Measurements from ENCODE around the gene SPRED3. TPM values are rescaled to one million over a fixed set of nuclear protein-coding genes. Genes with fewer than 3 reads are reported as not detected.

The SPRED3 gene
- total and polyA plus RNA-seq, 2 donors (not counting 1 experiment from before 2014, with no cell fraction given), result 1.1 to 1.7 TPM

GRCh38 chr19:38402967-38403674, 14.6 kb downstream of the SPRED3 start, which contains the start of gene FAM98C:
Gene FAM98C, plus strand, starts transcription at chr19:38403093. Its CDS starts 61 bp downstream, at chr19:38403154.
- Histone ChIP-seq H2AFZ (ENCODE audit: insufficient read depth, low read depth, low read length, poor library complexity, severe bottlenecking) (peak within 1 kb of the TSS; percentile 99), H3K27ac (ENCODE audit: low read length in 2 of 2) (peak within 1 kb of the TSS; percentile 61 to 79), H3K9me3 (ENCODE audit: control extremely low read depth in 1 of 3, control insufficient read depth in 2 of 3, insufficient read depth in 1 of 3, low read length in 2 of 3) (peaks cover 0 to 3% (median 0%) of the 10 kb centered on the region in 3 donors), H3K79me2 (ENCODE audit: control insufficient read depth, insufficient read depth, low read length) (peaks cover 11% of the 10 kb centered on the region), H3K4me2 (replicated peaks; ENCODE audit: low read depth, low read length, poor library complexity, severe bottlenecking) (peak within 1 kb of the TSS; percentile 96), H3K36me3 (replicated peaks in 1 of 2; ENCODE audit: control extremely low read depth in 1 of 2, control insufficient read depth in 1 of 2, extremely low read depth in 1 of 2, insufficient read depth in 2 of 2, low read length in 1 of 2) (peaks cover 2 to 22% of the 10 kb centered on the region in 2 experiments), H3K4me1 (ENCODE audit: control insufficient read depth in 2 of 2, insufficient read depth in 2 of 2, low read length in 2 of 2) (peaks cover 5 to 14% of the 10 kb centered on the region in 2 donors), H3K9ac (ENCODE audit: low read length) (peak within 1 kb of the TSS; percentile 91), H3K4me3 (ENCODE audit: control extremely low read depth in 1 of 5, extremely low read depth in 1 of 5, insufficient read depth in 1 of 5, low read depth in 2 of 5, low read length in 4 of 5) (peak within 1 kb of the TSS; percentile 41 to 85 (median 75)), H3K27me3 (replicated peaks in 1 of 4; ENCODE audit: control extremely low read depth in 1 of 4, control insufficient read depth in 3 of 4, insufficient read depth in 4 of 4, low read length in 3 of 4) (peaks cover 0 to 20% (median 7%) of the 10 kb centered on the region in 4 experiments), H4K20me1 (ENCODE audit: control insufficient read depth, insufficient read depth, low read length, poor library complexity, severe bottlenecking) (no peaks in the 10 kb centered on the region)
- peaks cover 18% of the 10 kb centered on the region for H3K27me3 Mint-ChIP-seq
- ChIA-PET CTCF (interaction anchor here (0.6 to 5.0 kb wide), 57 partner anchors 9 to 1970 kb away, joined by 3 to 90 read pairs (median 5); partner anchors contain the start of genes ACTN4, ECH1, EIF3K and GGN), POLR2A (interaction anchor here (0.6 to 2.3 kb wide), 13 partner anchors 8 to 527 kb away, joined by 3 to 10 read pairs (median 3); partner anchors contain the start of genes EIF3K, GGN, MAP4K1 and PSMD8)
- H3K9me3 Mint-ChIP-seq (ENCODE audit: insufficient read depth), result no peaks in the 10 kb centered on the region
- intact Hi-C loops (cut with micrococcal nuclease), result loop anchor here (1.0 to 5.0 kb wide), 12 partner anchors 16 to 924 kb away; partner anchors contain the start of genes ACTN4, EIF3K, MRPS12 and NFKBIB
- H3K4me3 Mint-ChIP-seq, result peak within 1 kb of the TSS; percentile 94
- peak within 1 kb of the TSS; percentile 94 for H3K27ac Mint-ChIP-seq
- under 1% methylated on average over 82 of the region's 82 CpGs for WGBS (ENCODE audit: insufficient coverage)
- no peak for TF ChIP-seq EZH2 (IDR thresholded peaks at IDR 0.05; ENCODE audit: borderline replicate concordance, insufficient read depth, low read depth, low read length, poor library complexity, severe bottlenecking)
- TF ChIP-seq, protein P1, sequence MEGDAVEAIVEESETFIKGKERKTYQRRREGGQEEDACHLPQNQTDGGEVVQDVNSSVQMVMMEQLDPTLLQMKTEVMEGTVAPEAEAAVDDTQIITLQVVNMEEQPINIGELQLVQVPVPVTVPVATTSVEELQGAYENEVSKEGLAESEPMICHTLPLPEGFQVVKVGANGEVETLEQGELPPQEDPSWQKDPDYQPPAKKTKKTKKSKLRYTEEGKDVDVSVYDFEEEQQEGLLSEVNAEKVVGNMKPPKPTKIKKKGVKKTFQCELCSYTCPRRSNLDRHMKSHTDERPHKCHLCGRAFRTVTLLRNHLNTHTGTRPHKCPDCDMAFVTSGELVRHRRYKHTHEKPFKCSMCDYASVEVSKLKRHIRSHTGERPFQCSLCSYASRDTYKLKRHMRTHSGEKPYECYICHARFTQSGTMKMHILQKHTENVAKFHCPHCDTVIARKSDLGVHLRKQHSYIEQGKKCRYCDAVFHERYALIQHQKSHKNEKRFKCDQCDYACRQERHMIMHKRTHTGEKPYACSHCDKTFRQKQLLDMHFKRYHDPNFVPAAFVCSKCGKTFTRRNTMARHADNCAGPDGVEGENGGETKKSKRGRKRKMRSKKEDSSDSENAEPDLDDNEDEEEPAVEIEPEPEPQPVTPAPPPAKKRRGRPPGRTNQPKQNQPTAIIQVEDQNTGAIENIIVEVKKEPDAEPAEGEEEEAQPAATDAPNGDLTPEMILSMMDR (IDR thresholded peaks at IDR 0.05), result peak; percentile 99
- peak; percentile 97 for ATAC-seq (ENCODE audit: low read depth)
- peaks cover 18% of the 10 kb centered on the region for H3K4me1 Mint-ChIP-seq
- peak; percentile 99 for DNase-seq

All from B cell (primary cell).